Measurements from ENCODE around the gene CLDN19.

DNA sequence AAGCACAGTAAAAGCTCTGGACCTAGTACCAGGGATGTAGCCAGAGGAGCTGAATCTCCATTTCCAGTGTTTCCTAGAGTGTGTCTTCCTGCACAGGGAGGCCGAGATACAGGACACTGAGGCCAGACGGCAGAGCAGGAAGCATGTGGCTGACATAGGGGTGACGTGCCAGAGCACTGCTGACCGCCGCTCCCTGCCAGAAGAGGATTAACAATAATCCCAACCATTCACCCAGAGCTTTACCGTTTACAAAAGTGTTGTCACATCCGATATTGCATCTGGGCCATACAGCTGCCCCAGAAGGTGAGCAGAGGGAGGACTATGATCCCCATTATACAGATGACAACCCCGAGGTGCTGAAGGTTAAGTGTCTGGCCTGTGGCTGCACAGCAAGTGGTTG is 5.8 kb upstream of the CLDN19 start:
- TF ChIP-seq, protein P1, sequence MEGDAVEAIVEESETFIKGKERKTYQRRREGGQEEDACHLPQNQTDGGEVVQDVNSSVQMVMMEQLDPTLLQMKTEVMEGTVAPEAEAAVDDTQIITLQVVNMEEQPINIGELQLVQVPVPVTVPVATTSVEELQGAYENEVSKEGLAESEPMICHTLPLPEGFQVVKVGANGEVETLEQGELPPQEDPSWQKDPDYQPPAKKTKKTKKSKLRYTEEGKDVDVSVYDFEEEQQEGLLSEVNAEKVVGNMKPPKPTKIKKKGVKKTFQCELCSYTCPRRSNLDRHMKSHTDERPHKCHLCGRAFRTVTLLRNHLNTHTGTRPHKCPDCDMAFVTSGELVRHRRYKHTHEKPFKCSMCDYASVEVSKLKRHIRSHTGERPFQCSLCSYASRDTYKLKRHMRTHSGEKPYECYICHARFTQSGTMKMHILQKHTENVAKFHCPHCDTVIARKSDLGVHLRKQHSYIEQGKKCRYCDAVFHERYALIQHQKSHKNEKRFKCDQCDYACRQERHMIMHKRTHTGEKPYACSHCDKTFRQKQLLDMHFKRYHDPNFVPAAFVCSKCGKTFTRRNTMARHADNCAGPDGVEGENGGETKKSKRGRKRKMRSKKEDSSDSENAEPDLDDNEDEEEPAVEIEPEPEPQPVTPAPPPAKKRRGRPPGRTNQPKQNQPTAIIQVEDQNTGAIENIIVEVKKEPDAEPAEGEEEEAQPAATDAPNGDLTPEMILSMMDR (IDR thresholded peaks at IDR 0.05) = no peak
- TF ChIP-seq POLR2AphosphoS5 (IDR thresholded peaks at IDR 0.05; ENCODE audit: low read depth, low read length) = no peak
- TF ChIP-seq, protein P2, sequence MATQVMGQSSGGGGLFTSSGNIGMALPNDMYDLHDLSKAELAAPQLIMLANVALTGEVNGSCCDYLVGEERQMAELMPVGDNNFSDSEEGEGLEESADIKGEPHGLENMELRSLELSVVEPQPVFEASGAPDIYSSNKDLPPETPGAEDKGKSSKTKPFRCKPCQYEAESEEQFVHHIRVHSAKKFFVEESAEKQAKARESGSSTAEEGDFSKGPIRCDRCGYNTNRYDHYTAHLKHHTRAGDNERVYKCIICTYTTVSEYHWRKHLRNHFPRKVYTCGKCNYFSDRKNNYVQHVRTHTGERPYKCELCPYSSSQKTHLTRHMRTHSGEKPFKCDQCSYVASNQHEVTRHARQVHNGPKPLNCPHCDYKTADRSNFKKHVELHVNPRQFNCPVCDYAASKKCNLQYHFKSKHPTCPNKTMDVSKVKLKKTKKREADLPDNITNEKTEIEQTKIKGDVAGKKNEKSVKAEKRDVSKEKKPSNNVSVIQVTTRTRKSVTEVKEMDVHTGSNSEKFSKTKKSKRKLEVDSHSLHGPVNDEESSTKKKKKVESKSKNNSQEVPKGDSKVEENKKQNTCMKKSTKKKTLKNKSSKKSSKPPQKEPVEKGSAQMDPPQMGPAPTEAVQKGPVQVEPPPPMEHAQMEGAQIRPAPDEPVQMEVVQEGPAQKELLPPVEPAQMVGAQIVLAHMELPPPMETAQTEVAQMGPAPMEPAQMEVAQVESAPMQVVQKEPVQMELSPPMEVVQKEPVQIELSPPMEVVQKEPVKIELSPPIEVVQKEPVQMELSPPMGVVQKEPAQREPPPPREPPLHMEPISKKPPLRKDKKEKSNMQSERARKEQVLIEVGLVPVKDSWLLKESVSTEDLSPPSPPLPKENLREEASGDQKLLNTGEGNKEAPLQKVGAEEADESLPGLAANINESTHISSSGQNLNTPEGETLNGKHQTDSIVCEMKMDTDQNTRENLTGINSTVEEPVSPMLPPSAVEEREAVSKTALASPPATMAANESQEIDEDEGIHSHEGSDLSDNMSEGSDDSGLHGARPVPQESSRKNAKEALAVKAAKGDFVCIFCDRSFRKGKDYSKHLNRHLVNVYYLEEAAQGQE (IDR thresholded peaks at IDR 0.05; ENCODE audit: insufficient read depth in 1 of 2, low read depth in 2 of 2, low read length in 1 of 2) = no peak
